PFSK-1 (cell line): ENCODE data around the gene TAS2R1.

ENCODE experiments used
- POLR2AphosphoS5 ChIP-seq: IDR thresholded peaks from 2 replicates; pipeline ENCODE4 v1.6.1; 2012; ENCODE audit warnings: low read depth, mild to moderate bottlenecking, control low read depth, low read length, moderate library complexity
- TF ChIP-seq, protein P1 (sequence below), 2 experiments: IDR thresholded peaks; 2 replicates each; pipeline versions ENCODE4 v1.6.1 to v1.8.0; 2011 to 2012; ENCODE audit warnings: low read depth in 2 of 2, low read length in 2 of 2, control low read depth in 1 of 2, inconsistent platforms in 1 of 2, mild to moderate bottlenecking in 1 of 2, moderate library complexity in 1 of 2; ENCODE audit not compliant: insufficient read depth in 1 of 2

DNA sequence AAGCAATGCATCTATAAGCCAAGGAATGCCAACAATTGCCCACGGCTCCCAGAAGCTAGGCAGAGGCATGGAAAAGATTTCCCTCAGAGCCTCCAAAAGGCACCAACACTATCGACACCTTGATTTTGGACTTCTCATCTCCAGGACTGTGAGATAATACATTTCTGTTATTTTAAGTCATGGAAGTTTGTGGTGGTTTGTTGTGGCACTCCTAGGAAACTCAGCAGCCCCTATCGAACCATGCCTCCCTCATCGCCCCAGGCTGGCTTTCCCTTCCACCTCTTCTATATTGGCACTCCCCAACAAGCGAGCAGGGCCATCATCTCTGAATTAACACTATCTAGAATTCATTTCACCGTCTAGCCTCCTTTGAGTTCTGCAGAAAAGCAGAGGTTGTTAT is 33.7 kb upstream of the TAS2R1 start:
- TF ChIP-seq, protein P1, sequence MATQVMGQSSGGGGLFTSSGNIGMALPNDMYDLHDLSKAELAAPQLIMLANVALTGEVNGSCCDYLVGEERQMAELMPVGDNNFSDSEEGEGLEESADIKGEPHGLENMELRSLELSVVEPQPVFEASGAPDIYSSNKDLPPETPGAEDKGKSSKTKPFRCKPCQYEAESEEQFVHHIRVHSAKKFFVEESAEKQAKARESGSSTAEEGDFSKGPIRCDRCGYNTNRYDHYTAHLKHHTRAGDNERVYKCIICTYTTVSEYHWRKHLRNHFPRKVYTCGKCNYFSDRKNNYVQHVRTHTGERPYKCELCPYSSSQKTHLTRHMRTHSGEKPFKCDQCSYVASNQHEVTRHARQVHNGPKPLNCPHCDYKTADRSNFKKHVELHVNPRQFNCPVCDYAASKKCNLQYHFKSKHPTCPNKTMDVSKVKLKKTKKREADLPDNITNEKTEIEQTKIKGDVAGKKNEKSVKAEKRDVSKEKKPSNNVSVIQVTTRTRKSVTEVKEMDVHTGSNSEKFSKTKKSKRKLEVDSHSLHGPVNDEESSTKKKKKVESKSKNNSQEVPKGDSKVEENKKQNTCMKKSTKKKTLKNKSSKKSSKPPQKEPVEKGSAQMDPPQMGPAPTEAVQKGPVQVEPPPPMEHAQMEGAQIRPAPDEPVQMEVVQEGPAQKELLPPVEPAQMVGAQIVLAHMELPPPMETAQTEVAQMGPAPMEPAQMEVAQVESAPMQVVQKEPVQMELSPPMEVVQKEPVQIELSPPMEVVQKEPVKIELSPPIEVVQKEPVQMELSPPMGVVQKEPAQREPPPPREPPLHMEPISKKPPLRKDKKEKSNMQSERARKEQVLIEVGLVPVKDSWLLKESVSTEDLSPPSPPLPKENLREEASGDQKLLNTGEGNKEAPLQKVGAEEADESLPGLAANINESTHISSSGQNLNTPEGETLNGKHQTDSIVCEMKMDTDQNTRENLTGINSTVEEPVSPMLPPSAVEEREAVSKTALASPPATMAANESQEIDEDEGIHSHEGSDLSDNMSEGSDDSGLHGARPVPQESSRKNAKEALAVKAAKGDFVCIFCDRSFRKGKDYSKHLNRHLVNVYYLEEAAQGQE (IDR thresholded peaks at IDR 0.05; ENCODE audit: insufficient read depth in 1 of 2, low read depth in 2 of 2, low read length in 2 of 2): no peak
- TF ChIP-seq POLR2AphosphoS5: no peak
